HEK293 (cell line): ENCODE data around the gene NOTCH3.

Source experiments
- SP2 ChIP-seq: fragments of 450-650 bp; formaldehyde crosslinking; IDR thresholded peaks from 2 replicates; pipeline ENCODE4 v1.5.1; 2016; ENCODE audit warnings: missing biosample characterization, missing genetic modification characterization
- ZFP3 ChIP-seq: fragments of 450-650 bp; formaldehyde crosslinking; IDR thresholded peaks from 2 replicates; pipeline ENCODE4 v1.5.1; 2016; ENCODE audit warnings: low read depth, missing biosample characterization, missing genetic modification characterization
- ZNF169 ChIP-seq: fragments of 450-650 bp; formaldehyde crosslinking; IDR thresholded peaks from 2 replicates; pipeline ENCODE4 v1.5.1; 2016; ENCODE audit warnings: missing biosample characterization, missing genetic modification characterization
- ZNF274 ChIP-seq, 2 experiments: fragments of 200-500 bp in 1 of 2; fragments of 450-650 bp in 1 of 2; sonication (Bioruptor generic) in 1 of 2; formaldehyde crosslinking in 1 of 2; IDR thresholded peaks; 2 replicates each; pipeline versions ENCODE4 v1.5.1 to v1.6.1; 2014 to 2016; ENCODE audit warnings: borderline replicate concordance in 1 of 2, inconsistent platforms in 1 of 2, low read length in 1 of 2, missing biosample characterization in 1 of 2, missing genetic modification characterization in 1 of 2
- ZNF391 ChIP-seq: fragments of 450-650 bp; formaldehyde crosslinking; IDR thresholded peaks from 2 replicates; pipeline ENCODE4 v1.5.1; 2016; ENCODE audit warnings: low read depth, missing biosample characterization, missing genetic modification characterization, borderline replicate concordance
- ZNF510 ChIP-seq: fragments of 450-650 bp; formaldehyde crosslinking; IDR thresholded peaks from 2 replicates; pipeline ENCODE4 v1.5.1; 2018; ENCODE audit warnings: mild to moderate bottlenecking, missing genetic modification characterization, missing biosample characterization; ENCODE audit not compliant: insufficient replicate concordance
- ZNF521 ChIP-seq: fragments of 450-650 bp; formaldehyde crosslinking; IDR thresholded peaks from 2 replicates; pipeline ENCODE4 v1.5.1; 2017; ENCODE audit warnings: missing biosample characterization, mild to moderate bottlenecking, missing genetic modification characterization
- ZNF701 ChIP-seq: fragments of 450-650 bp; formaldehyde crosslinking; IDR thresholded peaks from 2 replicates; pipeline ENCODE4 v1.5.1; 2016; ENCODE audit warnings: missing biosample characterization, missing genetic modification characterization
- ZNF785 ChIP-seq: fragments of 450-650 bp; formaldehyde crosslinking; IDR thresholded peaks from 2 replicates; pipeline ENCODE4 v1.5.1; 2016; ENCODE audit warnings: missing biosample characterization, missing genetic modification characterization
- TF ChIP-seq, protein P1 (sequence below): fragments of 450-650 bp; formaldehyde crosslinking; IDR thresholded peaks from 2 replicates; pipeline ENCODE4 v1.5.1; 2016; ENCODE audit warnings: missing biosample characterization, missing genetic modification characterization
- TF ChIP-seq, protein P2 (sequence below): fragments of 450-650 bp; IDR thresholded peaks from 2 replicates; pipeline ENCODE4 v1.5.1; 2018; ENCODE audit warnings: missing biosample characterization, mild to moderate bottlenecking, missing genetic modification characterization
- TF ChIP-seq, protein P3 (sequence below): fragments of 450-650 bp; formaldehyde crosslinking; IDR thresholded peaks from 2 replicates; pipeline ENCODE4 v1.5.1; 2016; ENCODE audit warnings: missing biosample characterization, missing genetic modification characterization, low read depth
- TF ChIP-seq, protein P4 (sequence below): fragments of 450-650 bp; formaldehyde crosslinking; IDR thresholded peaks from 2 replicates; pipeline ENCODE4 v1.5.1; 2016; ENCODE audit warnings: missing biosample characterization, missing genetic modification characterization
- TF ChIP-seq, protein P5 (sequence below): fragments of 450-650 bp; formaldehyde crosslinking; IDR thresholded peaks from 2 replicates; pipeline ENCODE4 v1.5.1; 2016; ENCODE audit warnings: missing biosample characterization, missing genetic modification characterization

DNA sequence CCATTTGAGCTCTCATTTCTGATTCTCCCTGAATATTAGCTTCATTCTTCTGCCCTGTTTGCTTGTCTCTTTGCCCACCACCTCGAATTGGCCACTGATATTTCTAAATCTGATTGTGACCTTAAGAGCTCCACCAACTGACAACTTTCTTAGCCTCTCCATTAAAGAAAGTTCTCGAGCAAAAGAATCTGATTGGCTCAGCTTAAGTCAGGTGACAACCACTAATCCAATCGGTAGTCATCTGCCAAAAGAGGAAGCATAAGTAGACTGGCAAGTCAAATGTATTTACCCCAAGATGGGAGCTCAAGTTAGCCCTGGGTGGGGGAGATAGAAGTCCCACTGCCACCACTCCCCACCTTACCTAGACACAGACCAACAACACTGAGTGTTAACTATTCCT, 41.5 kb downstream of the NOTCH3 start:
- TF ChIP-seq, protein P1, sequence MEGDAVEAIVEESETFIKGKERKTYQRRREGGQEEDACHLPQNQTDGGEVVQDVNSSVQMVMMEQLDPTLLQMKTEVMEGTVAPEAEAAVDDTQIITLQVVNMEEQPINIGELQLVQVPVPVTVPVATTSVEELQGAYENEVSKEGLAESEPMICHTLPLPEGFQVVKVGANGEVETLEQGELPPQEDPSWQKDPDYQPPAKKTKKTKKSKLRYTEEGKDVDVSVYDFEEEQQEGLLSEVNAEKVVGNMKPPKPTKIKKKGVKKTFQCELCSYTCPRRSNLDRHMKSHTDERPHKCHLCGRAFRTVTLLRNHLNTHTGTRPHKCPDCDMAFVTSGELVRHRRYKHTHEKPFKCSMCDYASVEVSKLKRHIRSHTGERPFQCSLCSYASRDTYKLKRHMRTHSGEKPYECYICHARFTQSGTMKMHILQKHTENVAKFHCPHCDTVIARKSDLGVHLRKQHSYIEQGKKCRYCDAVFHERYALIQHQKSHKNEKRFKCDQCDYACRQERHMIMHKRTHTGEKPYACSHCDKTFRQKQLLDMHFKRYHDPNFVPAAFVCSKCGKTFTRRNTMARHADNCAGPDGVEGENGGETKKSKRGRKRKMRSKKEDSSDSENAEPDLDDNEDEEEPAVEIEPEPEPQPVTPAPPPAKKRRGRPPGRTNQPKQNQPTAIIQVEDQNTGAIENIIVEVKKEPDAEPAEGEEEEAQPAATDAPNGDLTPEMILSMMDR (tag by site-specific recombination): no peak
- TF ChIP-seq ZNF510 (no peak), ZNF521 (no peak), ZNF169 (tag by site-specific recombination) (no peak), ZNF274 (IDR thresholded peaks at IDR 0.05; ENCODE audit: low read length) (no peak), ZNF274 (tag by site-specific recombination; IDR thresholded peaks at IDR 0.05; ENCODE audit: borderline replicate concordance) (no peak), ZNF785 (tag by site-specific recombination) (no peak), SP2 (tag by site-specific recombination) (no peak), ZNF391 (tag by site-specific recombination) (no peak), ZNF701 (tag by site-specific recombination) (no peak), ZFP3 (no peak)
- TF ChIP-seq, protein P2, sequence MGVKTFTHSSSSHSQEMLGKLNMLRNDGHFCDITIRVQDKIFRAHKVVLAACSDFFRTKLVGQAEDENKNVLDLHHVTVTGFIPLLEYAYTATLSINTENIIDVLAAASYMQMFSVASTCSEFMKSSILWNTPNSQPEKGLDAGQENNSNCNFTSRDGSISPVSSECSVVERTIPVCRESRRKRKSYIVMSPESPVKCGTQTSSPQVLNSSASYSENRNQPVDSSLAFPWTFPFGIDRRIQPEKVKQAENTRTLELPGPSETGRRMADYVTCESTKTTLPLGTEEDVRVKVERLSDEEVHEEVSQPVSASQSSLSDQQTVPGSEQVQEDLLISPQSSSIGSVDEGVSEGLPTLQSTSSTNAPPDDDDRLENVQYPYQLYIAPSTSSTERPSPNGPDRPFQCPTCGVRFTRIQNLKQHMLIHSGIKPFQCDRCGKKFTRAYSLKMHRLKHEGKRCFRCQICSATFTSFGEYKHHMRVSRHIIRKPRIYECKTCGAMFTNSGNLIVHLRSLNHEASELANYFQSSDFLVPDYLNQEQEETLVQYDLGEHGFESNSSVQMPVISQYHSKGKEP (tag by site-specific recombination): no peak
- TF ChIP-seq, protein P3, sequence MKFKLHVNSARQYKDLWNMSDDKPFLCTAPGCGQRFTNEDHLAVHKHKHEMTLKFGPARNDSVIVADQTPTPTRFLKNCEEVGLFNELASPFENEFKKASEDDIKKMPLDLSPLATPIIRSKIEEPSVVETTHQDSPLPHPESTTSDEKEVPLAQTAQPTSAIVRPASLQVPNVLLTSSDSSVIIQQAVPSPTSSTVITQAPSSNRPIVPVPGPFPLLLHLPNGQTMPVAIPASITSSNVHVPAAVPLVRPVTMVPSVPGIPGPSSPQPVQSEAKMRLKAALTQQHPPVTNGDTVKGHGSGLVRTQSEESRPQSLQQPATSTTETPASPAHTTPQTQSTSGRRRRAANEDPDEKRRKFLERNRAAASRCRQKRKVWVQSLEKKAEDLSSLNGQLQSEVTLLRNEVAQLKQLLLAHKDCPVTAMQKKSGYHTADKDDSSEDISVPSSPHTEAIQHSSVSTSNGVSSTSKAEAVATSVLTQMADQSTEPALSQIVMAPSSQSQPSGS (tag by site-specific recombination): no peak
- TF ChIP-seq, protein P4, sequence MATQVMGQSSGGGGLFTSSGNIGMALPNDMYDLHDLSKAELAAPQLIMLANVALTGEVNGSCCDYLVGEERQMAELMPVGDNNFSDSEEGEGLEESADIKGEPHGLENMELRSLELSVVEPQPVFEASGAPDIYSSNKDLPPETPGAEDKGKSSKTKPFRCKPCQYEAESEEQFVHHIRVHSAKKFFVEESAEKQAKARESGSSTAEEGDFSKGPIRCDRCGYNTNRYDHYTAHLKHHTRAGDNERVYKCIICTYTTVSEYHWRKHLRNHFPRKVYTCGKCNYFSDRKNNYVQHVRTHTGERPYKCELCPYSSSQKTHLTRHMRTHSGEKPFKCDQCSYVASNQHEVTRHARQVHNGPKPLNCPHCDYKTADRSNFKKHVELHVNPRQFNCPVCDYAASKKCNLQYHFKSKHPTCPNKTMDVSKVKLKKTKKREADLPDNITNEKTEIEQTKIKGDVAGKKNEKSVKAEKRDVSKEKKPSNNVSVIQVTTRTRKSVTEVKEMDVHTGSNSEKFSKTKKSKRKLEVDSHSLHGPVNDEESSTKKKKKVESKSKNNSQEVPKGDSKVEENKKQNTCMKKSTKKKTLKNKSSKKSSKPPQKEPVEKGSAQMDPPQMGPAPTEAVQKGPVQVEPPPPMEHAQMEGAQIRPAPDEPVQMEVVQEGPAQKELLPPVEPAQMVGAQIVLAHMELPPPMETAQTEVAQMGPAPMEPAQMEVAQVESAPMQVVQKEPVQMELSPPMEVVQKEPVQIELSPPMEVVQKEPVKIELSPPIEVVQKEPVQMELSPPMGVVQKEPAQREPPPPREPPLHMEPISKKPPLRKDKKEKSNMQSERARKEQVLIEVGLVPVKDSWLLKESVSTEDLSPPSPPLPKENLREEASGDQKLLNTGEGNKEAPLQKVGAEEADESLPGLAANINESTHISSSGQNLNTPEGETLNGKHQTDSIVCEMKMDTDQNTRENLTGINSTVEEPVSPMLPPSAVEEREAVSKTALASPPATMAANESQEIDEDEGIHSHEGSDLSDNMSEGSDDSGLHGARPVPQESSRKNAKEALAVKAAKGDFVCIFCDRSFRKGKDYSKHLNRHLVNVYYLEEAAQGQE (tag by site-specific recombination): no peak
- TF ChIP-seq, protein P5, sequence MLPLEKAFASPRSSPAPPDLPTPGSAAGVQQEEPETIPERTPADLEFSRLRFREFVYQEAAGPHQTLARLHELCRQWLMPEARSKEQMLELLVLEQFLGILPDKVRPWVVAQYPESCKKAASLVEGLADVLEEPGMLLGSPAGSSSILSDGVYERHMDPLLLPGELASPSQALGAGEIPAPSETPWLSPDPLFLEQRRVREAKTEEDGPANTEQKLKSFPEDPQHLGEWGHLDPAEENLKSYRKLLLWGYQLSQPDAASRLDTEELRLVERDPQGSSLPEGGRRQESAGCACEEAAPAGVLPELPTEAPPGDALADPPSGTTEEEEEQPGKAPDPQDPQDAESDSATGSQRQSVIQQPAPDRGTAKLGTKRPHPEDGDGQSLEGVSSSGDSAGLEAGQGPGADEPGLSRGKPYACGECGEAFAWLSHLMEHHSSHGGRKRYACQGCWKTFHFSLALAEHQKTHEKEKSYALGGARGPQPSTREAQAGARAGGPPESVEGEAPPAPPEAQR (tag by site-specific recombination): no peak
